Gastrocnemius medialis (tissue), 4 donors: ENCODE measurements around the gene UGCG.

Experiments used
- CTCF ChIP-seq, 5 experiments: fragments of 450-650 bp in 3 of 5; fragments of 200-600 bp in 2 of 5; sonication (generic) in 2 of 5; IDR thresholded peaks in 4 of 5; conservative IDR thresholded peaks in 1 of 5; 1 replicate in 4 of 5; 2 replicates in 1 of 5; pipeline ENCODE4 v1.5.1; 2016 to 2019; ENCODE audit warnings: antibody characterized with exemption in 5 of 5, mild to moderate bottlenecking in 3 of 5, moderate library complexity in 3 of 5
- POLR2A ChIP-seq, 2 donors: fragments of 450-650 bp; IDR thresholded peaks; one replicate each; pipeline ENCODE4 v1.6.1; 2017; ENCODE audit warnings: antibody characterized with exemption in 2 of 2, mild to moderate bottlenecking in 2 of 2, moderate library complexity in 2 of 2

DNA sequence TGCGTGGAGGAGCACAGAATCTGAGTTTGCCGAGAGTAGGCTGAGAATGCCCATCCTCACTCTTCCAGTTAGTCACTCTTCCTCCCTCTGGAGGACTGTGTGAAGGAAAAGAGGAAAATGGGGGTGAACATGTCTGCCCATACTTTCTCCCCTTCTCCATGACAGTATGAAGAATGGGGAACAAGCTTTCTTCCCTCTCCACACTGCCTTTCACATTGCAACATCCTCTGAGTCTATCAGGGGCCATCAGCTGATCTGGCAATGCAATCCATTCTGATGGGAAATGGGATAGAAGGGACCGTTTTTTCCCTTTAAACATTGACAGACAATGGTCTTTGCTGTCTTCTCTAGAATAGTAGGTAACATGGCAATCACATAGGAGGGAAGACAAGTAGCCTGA, 56.8 kb downstream of the UGCG start:
- no peak for TF ChIP-seq CTCF (IDR thresholded peaks at IDR 0.05 in 4 of 5, conservative IDR thresholded peaks at IDR 0.05 in 1 of 5)
- TF ChIP-seq POLR2A (IDR thresholded peaks at IDR 0.05) = no peak
